HTR-8/SVneo (cell line): ENCODE measurements around the gene DRC1.

ENCODE experiments used
- DNase-seq: peaks from one replicate; pipeline ENCODE4 v3.0.0; 2011; ENCODE audit warnings: low spot score, mixed read lengths; ENCODE audit not compliant: insufficient read length
- FAIRE-seq: peaks from 2 replicates; lab custom pipeline; 2011; peaks lifted over from hg19 to GRCh38; lab: Jason Lieb, UNC

Gene DRC1

GRCh38 chr2:26487192-26487591 lies 85.5 kb downstream of the DRC1 start:
- no peak for FAIRE-seq
- no peak for DNase-seq

GRCh38 chr2:26488463-26489212 lies 86.9 kb downstream of the DRC1 start:
- FAIRE-seq = no peak
- DNase-seq = no peak

GRCh38 chr2:26489213-26489850 lies 87.6 kb downstream of the DRC1 start:
- no peak for FAIRE-seq
- DNase-seq = no peak

- DNase-seq = no peak
- FAIRE-seq = peak; percentile 28
Measured at GRCh38 chr2:26491563-26492167, 89.9 kb downstream of the DRC1 start.

GRCh38 chr2:26492749-26493515 lies 91.2 kb downstream of the DRC1 start:
- FAIRE-seq = no peak
- DNase-seq = no peak

- FAIRE-seq = no peak
Measured at GRCh38 chr2:26493566-26493965, 91.8 kb downstream of the DRC1 start.

GRCh38 chr2:26494199-26494598 lies 92.5 kb downstream of the DRC1 start:
- no peak for DNase-seq
- no peak for FAIRE-seq

More at GRCh38 chr2:26493566-26493965, 91.8 kb downstream of the DRC1 start:
- DNase-seq = no peak

GRCh38 chr2:26494891-26495290 lies 93.2 kb downstream of the DRC1 start:
- FAIRE-seq = no peak
- DNase-seq = no peak

GRCh38 chr2:26495705-26496297 lies 94.1 kb downstream of the DRC1 start:
- no peak for FAIRE-seq
- DNase-seq = no peak

GRCh38 chr2:26500406-26500805 lies 98.7 kb downstream of the DRC1 start:
- no peak for FAIRE-seq
- no peak for DNase-seq

GRCh38 chr2:26503231-26503880 lies 101.6 kb downstream of the DRC1 start:
- peak; percentile 38 for DNase-seq
- FAIRE-seq = no peak

- FAIRE-seq (no peak), DNase-seq (no peak)
Measured at GRCh38 chr2:26504002-26504401, 102.3 kb downstream of the DRC1 start.

- FAIRE-seq (no peak), DNase-seq (no peak)
Measured at GRCh38 chr2:26506279-26506678, 104.6 kb downstream of the DRC1 start.
